Caco-2 (cell line): ENCODE measurements around the gene SMYD3. TPM values are rescaled to one million over a fixed set of nuclear protein-coding genes. Genes with fewer than 3 reads are reported as not detected.

Experiments
- BruUV-seq: library from RNA; stranded (reverse); fragments of 400-500 nt; replicated peaks from 2 replicates; lab custom pipeline; 2021; lab: Mats Ljungman, UMichigan
- CTCF ChIA-PET: fragments of 300-600 bp; sonication (Branson Sonifier 250); formaldehyde crosslinking; loops from one replicate; lab custom pipeline; 2022; ENCODE audit warnings: antibody characterized with exemption; lab: Charles Lee
- POLR2A ChIA-PET: fragments of 300-600 bp; sonication (Branson Sonifier 250); formaldehyde crosslinking; loops from one replicate; lab custom pipeline; 2022; ENCODE audit warnings: antibody characterized with exemption; lab: Charles Lee
- DNase-seq, 2 experiments: peaks; one replicate each; pipeline versions ENCODE4 v3.0.0 to v3.0.0-alpha.2; 2020 to 2022
- H3K27me3 ChIP-seq: replicated peaks from 2 replicates; pipeline ENCODE4 v1.6.0; 2011; ENCODE audit warnings: low read length; ENCODE audit not compliant: control insufficient read depth, insufficient read depth
- H3K36me3 ChIP-seq: 2 replicates; pipeline ENCODE4 v1.5.1; 2011; ENCODE audit warnings: low read length; ENCODE audit not compliant: control insufficient read depth, insufficient read depth
- H3K4me1 ChIP-seq: fragments of 250-450 bp; sonication (Bioruptor Pico); 2 replicates; pipeline ENCODE4 v1.5.1; 2020; ENCODE audit warnings: mild to moderate bottlenecking
- H3K4me3 ChIP-seq: 2 replicates; pipeline ENCODE4 v1.5.1; 2011; ENCODE audit warnings: low read depth, mild to moderate bottlenecking, control low read depth, low read length
- H3K9me3 ChIP-seq: fragments of 250-450 bp; sonication (Bioruptor Pico); 2 replicates; pipeline ENCODE4 v1.5.1; 2020; ENCODE audit warnings: mild to moderate bottlenecking, moderate library complexity
- H3K27ac Mint-ChIP-seq: one replicate; pipeline ENCODE4 v1.8.0; 2022; ENCODE audit warnings: mixed read lengths; ENCODE audit not compliant: unreplicated experiment
- H3K27me3 Mint-ChIP-seq: one replicate; pipeline ENCODE4 v1.8.0; 2022; ENCODE audit warnings: mixed read lengths; ENCODE audit not compliant: insufficient read depth, unreplicated experiment
- H3K36me3 Mint-ChIP-seq: one replicate; pipeline ENCODE4 v1.8.0; 2022; ENCODE audit warnings: mild to moderate bottlenecking, mixed read lengths; ENCODE audit not compliant: insufficient read depth, unreplicated experiment
- H3K4me1 Mint-ChIP-seq: one replicate; pipeline ENCODE4 v1.8.0; 2022; ENCODE audit warnings: low read depth, mixed read lengths; ENCODE audit not compliant: unreplicated experiment
- H3K4me3 Mint-ChIP-seq: one replicate; pipeline ENCODE4 v1.8.0; 2022; ENCODE audit warnings: mild to moderate bottlenecking, moderate library complexity, mixed read lengths; ENCODE audit not compliant: unreplicated experiment
- H3K9me3 Mint-ChIP-seq: one replicate; pipeline ENCODE4 v1.8.0; 2022; ENCODE audit warnings: mixed read lengths; ENCODE audit not compliant: unreplicated experiment
- CTCF ChIP-seq, 2 experiments: fragments of 200-600 bp in 1 of 2; IDR thresholded peaks; 1 replicate in 1 of 2; 2 replicates in 1 of 2; pipeline versions ENCODE4 v1.5.1 to v1.8.0; 2011 to 2022; ENCODE audit warnings: antibody characterized with exemption in 1 of 2, control low read depth in 1 of 2, inconsistent platforms in 1 of 2, low read depth in 1 of 2, low read length in 1 of 2, mild to moderate bottlenecking in 1 of 2, moderate library complexity in 1 of 2; ENCODE audit not compliant: insufficient read depth in 1 of 2, severe bottlenecking in 1 of 2, unreplicated experiment in 1 of 2
- intact Hi-C: fragments of 100-400 bp; cut with micrococcal nuclease; formaldehyde crosslinking; loops from one replicate; pipeline ENCODE4 v1.10.0; 2022; ENCODE audit not compliant: unreplicated experiment
- total RNA-seq: library from RNA; stranded (reverse); gene quantifications from 2 replicates; pipeline ENCODE4 v1.2.3, GENCODE V29; 2022

SMYD3 gene
- total RNA-seq, 1 experiment from 2014 or later: 33.0 TPM

GRCh38 chr1:245752561-245752960 is 754.5 kb downstream of the SMYD3 start:
- no peak for TF ChIP-seq CTCF (IDR thresholded peaks at IDR 0.05; ENCODE audit: insufficient read depth in 1 of 2, low read depth in 1 of 2, low read length in 1 of 2, severe bottlenecking in 1 of 2, unreplicated experiment in 1 of 2)
- ChIA-PET POLR2A (no interaction called here), CTCF (no interaction called here)
- H3K27me3 Mint-ChIP-seq: no peaks in the 10 kb centered on the region
- intact Hi-C loops: no loop called here
- no peak overlapping the region for H3K4me3 ChIP-seq
- no peaks in the 10 kb centered on the region for H3K9me3 ChIP-seq
- H3K27ac Mint-ChIP-seq: no peak overlapping the region
- no peaks in the 10 kb centered on the region for H3K4me1 ChIP-seq
- no peaks in the 10 kb centered on the region for H3K4me1 Mint-ChIP-seq
- no TSS peak for BruUV-seq
- H3K36me3 Mint-ChIP-seq: peaks cover 6% of the 10 kb centered on the region
- peaks cover 13% of the 10 kb centered on the region for H3K9me3 Mint-ChIP-seq
- H3K4me3 Mint-ChIP-seq: no peak overlapping the region
- H3K36me3 ChIP-seq: no peaks in the 10 kb centered on the region; the same call in 1 of the 2 replicates
- no peak for DNase-seq
- H3K27me3 ChIP-seq: no peaks in the 10 kb centered on the region

- H3K36me3 ChIP-seq: no peaks in the 10 kb centered on the region; the same call in 1 of the 2 replicates
- intact Hi-C loops: no loop called here
- Mint-ChIP-seq H3K27ac (no peak overlapping the region), H3K36me3 (peaks cover 6% of the 10 kb centered on the region), H3K9me3 (peaks cover 13% of the 10 kb centered on the region), H3K4me1 (no peaks in the 10 kb centered on the region), H3K4me3 (no peak overlapping the region), H3K27me3 (no peaks in the 10 kb centered on the region)
- H3K27me3 ChIP-seq: no peaks in the 10 kb centered on the region
- no peak overlapping the region for H3K4me3 ChIP-seq
- TF ChIP-seq CTCF (IDR thresholded peaks at IDR 0.05; ENCODE audit: insufficient read depth in 1 of 2, low read depth in 1 of 2, low read length in 1 of 2, severe bottlenecking in 1 of 2, unreplicated experiment in 1 of 2): no peak
- DNase-seq: no peak
- no TSS peak for BruUV-seq
- no peaks in the 10 kb centered on the region for H3K9me3 ChIP-seq
- no peaks in the 10 kb centered on the region for H3K4me1 ChIP-seq
- POLR2A ChIA-PET: no interaction called here
- CTCF ChIA-PET: interaction anchor here (0.6 kb wide), 1 partner anchor 1456 kb away, joined by 3 read pairs; no protein-coding TSS in a partner anchor
These were observed 755.2 kb downstream of the SMYD3 start for GRCh38 chr1:245751726-245752470.

- H3K27ac Mint-ChIP-seq: no peak overlapping the region
- no peaks in the 10 kb centered on the region for H3K9me3 ChIP-seq
- no peak for DNase-seq
- H3K9me3 Mint-ChIP-seq: peaks cover 11% of the 10 kb centered on the region
- H3K4me3 ChIP-seq: no peak overlapping the region
- no peak for TF ChIP-seq CTCF (IDR thresholded peaks at IDR 0.05; ENCODE audit: insufficient read depth in 1 of 2, low read depth in 1 of 2, low read length in 1 of 2, severe bottlenecking in 1 of 2, unreplicated experiment in 1 of 2)
- peaks cover 6% of the 10 kb centered on the region for H3K36me3 Mint-ChIP-seq
- H3K36me3 ChIP-seq: no peaks in the 10 kb centered on the region; the same call in 1 of the 2 replicates
- CTCF ChIA-PET: interaction anchor here (0.6 kb wide), 1 partner anchor 1455 kb away, joined by 3 read pairs; no protein-coding TSS in a partner anchor
- no TSS peak for BruUV-seq
- H3K4me1 Mint-ChIP-seq: no peaks in the 10 kb centered on the region
- intact Hi-C loops: no loop called here
- H3K4me3 Mint-ChIP-seq: no peak overlapping the region
- H3K27me3 ChIP-seq: no peaks in the 10 kb centered on the region
- H3K27me3 Mint-ChIP-seq: no peaks in the 10 kb centered on the region
- H3K4me1 ChIP-seq: no peaks in the 10 kb centered on the region
- POLR2A ChIA-PET: no interaction called here
These were observed 756.0 kb downstream of the SMYD3 start for GRCh38 chr1:245751116-245751515.
